SK-N-SH (cell line): Measurements from ENCODE around the gene AADACL4.

Source experiments
- MXI1 ChIP-seq: IDR thresholded peaks from 2 replicates; pipeline ENCODE4 v1.6.1; 2012; ENCODE audit warnings: mild to moderate bottlenecking, low read depth, low read length, improper control_type of control experiment
- POLR2AphosphoS5 ChIP-seq: IDR thresholded peaks from 2 replicates; pipeline ENCODE4 v1.6.1; 2012; ENCODE audit warnings: low read depth, low read length
- RXRA ChIP-seq: IDR thresholded peaks from 2 replicates; pipeline ENCODE4 v1.4.0; 2012; ENCODE audit warnings: low read depth, mild to moderate bottlenecking, borderline replicate concordance
- TAF1 ChIP-seq: IDR thresholded peaks from 2 replicates; pipeline ENCODE4 v1.6.1; 2012; ENCODE audit warnings: low read depth, mild to moderate bottlenecking, low read length, moderate library complexity, borderline replicate concordance
- TF ChIP-seq, protein P1 (sequence below): fragments of 200-600 bp; sonication (generic); IDR thresholded peaks from 2 replicates; pipeline ENCODE4 v1.6.1; 2017; ENCODE audit warnings: antibody characterized with exemption, mild to moderate bottlenecking, moderate library complexity
- TF ChIP-seq, protein P2 (sequence below): IDR thresholded peaks from 2 replicates; pipeline ENCODE4 v1.4.0; 2012; ENCODE audit warnings: low read depth, borderline replicate concordance

GRCh38 chr1:12625276-12625675, 18.6 kb upstream of the AADACL4 start:
- TF ChIP-seq RXRA (no peak), TAF1 (no peak), MXI1 (no peak), POLR2AphosphoS5 (no peak)
- TF ChIP-seq, protein P1, sequence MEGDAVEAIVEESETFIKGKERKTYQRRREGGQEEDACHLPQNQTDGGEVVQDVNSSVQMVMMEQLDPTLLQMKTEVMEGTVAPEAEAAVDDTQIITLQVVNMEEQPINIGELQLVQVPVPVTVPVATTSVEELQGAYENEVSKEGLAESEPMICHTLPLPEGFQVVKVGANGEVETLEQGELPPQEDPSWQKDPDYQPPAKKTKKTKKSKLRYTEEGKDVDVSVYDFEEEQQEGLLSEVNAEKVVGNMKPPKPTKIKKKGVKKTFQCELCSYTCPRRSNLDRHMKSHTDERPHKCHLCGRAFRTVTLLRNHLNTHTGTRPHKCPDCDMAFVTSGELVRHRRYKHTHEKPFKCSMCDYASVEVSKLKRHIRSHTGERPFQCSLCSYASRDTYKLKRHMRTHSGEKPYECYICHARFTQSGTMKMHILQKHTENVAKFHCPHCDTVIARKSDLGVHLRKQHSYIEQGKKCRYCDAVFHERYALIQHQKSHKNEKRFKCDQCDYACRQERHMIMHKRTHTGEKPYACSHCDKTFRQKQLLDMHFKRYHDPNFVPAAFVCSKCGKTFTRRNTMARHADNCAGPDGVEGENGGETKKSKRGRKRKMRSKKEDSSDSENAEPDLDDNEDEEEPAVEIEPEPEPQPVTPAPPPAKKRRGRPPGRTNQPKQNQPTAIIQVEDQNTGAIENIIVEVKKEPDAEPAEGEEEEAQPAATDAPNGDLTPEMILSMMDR: no peak
- TF ChIP-seq, protein P2, sequence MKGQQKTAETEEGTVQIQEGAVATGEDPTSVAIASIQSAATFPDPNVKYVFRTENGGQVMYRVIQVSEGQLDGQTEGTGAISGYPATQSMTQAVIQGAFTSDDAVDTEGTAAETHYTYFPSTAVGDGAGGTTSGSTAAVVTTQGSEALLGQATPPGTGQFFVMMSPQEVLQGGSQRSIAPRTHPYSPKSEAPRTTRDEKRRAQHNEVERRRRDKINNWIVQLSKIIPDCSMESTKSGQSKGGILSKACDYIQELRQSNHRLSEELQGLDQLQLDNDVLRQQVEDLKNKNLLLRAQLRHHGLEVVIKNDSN: no peak
